NCI-H2081 (cell line): Measurements from ENCODE around the gene RNF207.

ENCODE experiments used
- DNase-seq, 2 experiments: peaks; one replicate each; lab custom pipeline; 2025; lab: John Stamatoyannopoulos, UW

The RNF207 gene

DNA sequence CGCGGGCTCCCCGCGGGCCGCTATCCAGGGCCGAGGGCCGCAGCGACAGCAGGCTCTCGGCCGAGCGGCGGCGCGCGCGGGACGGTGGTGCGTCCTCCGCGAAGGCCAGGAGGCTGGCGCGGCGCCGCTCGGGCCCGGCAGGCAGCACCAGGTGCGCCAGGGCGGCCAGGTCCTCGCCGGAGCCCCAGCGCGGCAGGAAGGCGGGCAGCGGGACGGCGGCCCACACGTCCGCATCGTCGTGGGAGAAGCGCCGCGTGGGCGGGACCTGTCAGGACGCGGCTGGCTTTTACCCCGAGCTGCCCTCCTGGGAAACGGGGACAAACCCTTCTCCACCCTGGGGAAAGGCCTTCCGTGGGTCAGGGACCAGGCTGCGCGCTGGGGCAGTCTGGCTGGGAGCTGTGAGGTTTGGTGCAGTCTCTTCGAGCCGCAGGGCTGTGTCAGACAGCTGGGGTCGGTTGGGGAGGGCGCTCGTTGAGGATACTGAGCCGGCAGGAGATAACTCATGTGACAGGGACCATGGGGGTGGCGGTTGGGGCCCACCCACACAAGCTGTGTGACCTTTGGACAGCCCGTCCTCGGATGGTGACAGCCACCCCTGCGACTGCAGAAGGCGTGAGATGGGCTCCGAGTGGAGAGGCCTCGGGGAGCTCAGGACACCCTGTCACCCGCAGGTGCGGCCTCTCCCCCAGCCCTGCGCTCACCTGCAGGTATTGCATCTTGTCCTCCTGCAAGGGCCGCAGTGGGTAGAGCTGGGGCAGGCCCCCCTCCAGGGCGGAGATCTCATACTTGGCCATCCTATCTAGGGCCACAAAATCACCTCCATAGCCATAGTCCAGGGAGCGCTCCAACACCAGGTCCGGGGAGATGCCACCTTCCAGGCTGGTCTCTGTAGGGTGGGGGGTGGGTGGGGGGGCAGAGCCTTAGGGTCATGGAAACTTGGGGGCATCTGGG, 44.1 kb downstream of the RNF207 start:
- DNase-seq: no peak

DNA sequence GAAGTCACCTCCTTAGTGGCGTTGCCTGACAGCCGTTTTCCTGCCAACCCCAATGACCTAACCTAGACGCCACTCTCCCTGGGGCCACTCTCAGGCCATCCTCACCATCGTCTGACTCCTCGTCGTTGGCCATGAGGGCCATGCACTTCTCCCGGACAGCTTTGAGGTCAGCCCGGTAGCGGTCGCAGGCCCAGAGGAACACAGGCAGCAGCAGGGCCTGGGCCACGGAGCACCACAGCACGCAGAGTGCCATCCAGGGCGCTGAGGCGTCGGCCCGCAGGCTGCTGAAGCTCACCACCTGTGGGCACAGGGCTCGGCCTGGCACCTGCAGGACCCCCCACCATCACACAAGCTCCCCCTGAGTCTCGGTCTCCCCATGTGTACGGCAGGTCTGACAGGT, 45.3 kb downstream of the RNF207 start:
- DNase-seq: no peak

DNA sequence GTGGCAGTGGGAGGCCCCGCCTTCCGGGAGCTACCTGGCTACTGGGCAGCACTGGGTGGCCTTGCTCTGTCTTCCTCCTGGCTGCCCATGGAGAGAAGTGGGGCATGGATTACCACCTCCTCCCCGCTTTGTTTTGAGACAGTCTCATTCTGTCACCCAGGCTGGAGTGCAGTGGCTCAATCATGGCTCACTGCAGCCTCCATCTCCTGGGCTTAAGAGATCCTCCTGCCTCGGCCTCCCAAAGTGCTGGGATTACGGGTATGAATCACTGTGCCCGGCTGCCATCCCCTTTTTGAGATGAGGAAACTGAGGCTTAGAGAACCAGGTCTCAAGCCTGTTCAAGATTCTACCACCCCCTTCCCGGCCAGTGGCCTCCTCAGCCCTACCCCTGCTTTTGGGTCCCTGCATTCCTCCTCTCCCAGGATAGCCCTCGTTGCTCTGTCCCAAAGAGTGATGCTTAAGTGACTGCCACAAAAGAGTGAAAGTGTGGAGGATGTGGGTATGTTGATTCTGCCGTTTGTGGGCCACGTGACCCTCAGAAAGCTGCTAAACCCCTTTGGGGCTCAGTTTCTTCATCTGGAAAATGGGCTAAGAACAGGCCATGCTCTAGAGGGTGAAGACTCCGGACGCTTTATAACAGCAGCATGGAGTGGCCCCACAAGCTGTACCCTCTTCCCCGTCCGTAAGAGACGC, 45.9 kb downstream of the RNF207 start:
- DNase-seq: no peak

DNA sequence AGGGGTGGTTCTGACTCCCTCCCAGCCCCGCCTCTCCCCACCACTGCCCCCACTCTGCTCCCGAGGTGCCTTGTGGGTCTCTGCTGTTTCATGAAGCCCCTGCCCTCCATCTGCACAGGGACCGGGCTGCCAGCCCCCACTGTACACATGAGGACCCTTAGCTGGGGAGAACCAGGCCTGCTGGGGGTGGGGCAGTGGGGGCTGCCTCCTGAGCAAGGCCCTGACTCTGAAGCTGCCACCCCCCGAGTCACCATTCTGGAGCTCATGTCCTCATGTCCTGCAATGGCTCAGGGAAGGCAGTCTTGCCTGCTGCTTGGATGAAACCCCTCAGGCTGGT, 46.4 kb downstream of the RNF207 start:
- no peak for DNase-seq

DNA sequence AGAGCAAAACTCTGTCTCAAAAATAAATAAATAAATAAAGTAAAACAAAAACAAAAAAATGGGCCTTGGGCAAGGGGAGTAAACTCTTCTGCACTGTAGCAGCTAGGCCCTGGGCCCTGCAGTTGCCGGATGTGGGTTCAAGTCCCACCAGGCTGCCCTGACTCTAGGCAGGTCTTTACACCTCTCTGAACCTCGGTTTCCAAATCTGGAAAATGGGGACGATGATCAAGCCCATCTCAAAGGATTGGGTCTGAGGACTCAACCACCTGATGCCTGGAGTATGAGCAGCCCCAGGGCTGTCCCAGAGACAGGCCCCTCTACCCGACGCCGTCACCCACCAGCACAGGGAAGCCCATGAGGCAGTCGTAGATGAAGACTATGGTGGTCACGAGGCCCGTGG, 47.5 kb downstream of the RNF207 start:
- no peak for DNase-seq

DNA sequence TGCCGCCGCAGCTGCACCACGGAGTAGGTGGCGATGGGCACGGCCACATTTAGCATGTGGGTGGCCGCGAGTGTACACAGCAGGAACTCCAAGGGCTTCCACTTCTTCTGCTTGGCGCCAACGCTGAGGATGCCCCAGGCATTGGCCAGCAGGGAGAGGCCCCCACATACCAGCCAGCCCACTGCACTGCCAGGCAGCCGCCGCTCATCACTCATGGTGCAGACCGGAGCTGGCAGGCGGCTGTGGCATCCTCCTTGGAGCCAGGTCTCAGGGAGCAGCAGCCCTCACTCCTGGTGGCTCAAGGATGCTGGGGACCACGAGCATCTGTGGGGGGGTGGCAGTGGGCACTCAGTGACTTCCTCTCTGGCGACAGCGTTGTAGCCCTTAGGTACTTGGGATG, 48.8 kb downstream of the RNF207 start:
- no peak for DNase-seq

DNA sequence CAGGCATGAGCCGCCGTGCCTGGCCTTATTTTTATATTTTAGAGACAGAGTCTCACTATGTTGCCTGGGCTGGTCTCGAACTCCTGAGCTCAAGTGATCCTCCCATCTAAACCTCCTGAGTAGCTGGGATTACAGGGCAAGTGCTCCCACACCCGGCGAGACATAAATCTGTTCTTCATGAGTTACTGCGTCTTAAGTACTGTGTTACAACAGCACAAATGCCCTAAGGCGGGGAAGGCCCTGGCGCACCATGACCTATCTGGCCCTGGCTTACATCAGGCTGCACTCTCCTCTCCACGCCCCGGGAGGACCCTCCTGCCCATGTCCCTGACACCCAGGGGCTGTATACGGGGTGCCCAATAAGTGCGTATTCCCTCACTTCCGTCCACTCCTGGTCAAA, 50.7 kb downstream of the RNF207 start:
- no peak for DNase-seq

DNA sequence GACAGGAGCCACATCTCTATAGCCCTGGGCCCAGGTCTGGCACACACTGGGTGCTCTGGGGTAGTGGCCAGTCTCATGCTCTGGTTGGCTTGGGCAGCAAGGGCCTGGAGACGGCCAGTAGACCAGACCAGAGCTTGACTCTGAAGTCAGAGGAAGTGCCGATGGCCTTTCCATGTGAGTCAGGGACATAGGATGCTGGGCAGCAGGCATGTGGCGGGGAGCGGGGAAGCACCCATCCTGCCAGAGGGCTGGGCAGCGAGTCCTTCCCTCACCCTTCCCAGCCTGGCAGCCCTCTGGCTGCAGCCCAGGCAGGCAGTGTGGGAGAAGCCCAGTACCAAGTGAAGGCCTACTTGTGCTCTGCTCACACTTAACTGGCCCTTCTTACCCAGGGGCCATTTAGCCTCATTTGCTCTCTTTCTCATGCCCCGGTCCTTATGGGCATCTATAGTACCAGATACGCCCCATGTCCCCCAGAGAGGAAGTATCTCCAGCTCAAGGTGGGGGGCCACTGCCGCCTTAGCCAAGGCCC, 51.7 kb downstream of the RNF207 start:
- no peak for DNase-seq

DNA sequence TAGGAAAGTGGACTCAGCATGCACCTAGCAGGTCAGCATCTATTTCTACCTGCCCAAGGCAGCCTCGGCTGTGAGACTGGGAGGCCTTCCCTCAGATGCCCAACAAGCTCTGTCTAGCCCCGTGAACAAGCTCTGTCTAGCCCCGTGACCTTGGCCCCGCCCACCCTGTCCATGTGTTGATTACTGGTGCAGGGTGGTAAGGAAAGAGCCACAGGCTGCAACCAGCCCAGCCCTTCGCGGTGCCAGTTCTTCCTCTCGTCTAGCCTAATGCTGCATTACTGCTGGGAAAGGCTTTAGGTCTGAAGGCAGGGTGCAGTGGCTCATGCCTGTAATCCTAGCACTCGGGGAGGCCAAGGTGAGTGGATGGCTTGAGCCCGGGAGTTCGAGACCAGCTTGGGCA, 52.8 kb downstream of the RNF207 start:
- no peak for DNase-seq

DNA sequence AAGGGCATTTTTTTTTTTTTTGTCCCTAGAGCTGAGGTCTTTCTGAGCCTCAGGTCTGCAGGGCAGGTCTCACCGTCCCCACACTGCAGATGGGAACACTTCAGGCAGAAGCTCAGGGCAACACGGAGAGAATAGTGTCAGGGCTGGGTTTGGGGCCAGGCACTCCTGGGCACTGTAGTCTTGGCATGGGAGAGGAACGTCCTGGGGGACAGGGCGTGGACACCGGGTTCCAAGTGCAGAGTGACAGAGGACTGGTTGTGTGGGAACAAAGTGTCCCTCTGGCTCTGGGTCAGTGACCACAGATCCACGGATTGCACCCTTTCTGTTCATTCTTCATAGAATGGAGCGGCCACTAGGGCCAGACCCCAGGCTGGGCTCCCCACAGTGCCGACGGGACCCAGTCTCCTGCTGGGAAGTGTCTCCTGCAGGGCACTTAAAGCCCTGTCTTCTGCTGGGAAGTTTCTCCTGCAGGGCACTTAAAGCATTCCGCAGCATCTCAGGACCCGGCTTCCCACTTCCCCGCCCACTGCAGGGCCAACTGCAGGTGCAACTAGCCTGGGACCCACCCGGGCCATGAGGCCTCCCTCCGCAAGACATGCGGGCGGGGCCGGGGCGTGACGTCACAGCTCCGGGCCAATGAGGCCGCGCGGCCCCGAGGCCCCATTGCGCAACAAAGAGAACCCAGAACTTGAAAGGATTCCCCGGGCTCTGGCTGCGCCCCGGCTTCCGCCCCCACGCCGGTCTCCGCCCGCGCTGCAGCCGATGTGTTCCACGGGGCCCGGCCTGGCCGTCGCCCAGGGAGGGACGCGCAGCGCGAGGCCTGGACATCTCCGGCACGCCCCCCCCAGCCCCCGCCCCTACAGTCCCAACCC, 53.8 kb downstream of the RNF207 start:
- DNase-seq: peak in 1 of 2 experiments; percentile 27

DNA sequence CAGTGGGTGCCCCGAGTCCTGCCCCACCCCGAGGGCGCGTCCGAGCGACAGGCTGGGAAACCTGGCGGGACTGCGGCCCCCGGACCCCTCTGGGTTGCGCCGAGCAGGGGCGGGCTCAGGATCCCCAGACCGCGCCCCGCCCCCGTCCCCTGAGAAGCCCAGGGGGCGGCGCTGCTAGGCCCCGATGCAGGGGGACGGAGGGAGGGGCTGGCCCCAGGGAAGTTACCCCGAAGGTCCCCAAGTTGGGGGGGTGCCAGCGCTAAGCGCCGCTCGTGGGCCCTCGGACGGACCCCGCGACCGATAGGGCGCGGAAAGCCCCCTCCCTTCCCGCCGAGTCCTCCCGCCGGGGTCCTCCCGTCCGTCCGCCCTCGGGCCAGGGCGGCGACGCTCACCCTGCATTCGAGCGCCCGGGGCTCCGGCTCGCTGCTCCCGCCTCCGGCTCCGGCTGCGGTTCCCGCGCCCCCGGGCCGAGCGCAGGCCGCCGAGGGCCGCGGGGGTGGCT, 54.6 kb downstream of the RNF207 start:
- peak in 1 of 2 experiments; percentile 20 for DNase-seq

DNA sequence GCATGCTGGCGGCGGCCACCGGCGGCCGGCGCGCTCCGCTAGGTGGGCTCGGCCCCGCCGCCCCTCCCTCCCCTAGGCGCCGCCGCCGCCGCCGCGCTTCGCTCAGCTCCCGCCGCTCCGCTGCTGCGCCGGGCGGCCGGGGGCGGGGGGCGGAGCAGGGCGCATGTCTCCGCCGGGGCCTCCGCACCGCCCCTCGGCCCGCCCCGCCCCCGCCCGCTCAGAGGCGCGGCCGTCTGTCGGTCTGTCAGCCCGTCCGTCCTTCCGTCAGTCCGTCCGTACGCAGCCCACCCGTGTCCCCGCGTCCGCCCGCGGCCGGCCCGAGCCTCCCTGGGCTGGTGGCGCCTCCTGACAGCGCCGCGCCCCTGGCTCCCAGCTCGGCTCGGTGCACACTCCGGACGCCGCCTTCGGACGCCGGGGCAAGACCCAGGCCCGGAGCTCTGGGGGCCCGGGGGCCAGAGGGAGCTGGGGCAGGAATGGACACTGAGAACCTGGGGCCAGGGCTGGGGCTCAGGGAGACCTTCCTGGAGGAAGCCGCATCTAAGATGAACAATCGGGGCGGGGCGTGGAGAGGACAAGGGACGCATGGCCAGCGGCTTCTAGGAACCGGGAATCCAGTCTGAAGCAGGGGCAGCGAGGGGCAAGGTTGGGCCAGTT, 55.2 kb downstream of the RNF207 start, which contains the start of gene GPR153:
TSS of gene GPR153 (minus strand) at position 138 of the 654 bp plus-strand sequence. CDS start 6,193 bp downstream, outside the sequence.
- peak in 1 of 2 experiments; percentile 20 for DNase-seq

DNA sequence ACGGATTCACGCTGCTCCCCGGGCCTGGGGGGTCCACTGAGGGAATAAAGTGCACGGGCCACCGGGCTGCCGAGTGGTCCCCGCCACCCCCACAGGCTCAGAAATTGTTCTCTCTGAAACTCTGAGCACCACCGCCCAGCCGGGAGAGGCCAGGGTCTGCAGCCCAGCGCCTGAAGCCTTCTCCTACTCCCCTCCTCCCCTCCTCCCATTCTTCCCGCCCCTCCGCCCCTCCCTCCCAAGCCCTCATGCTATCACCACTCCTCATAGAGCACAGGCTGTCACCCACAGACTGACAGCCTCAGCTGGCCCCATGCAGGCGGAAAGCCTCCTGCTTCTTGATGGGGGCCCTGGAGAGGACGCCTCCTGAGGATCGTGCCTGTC, 55.7 kb downstream of the RNF207 start:
- DNase-seq: no peak

DNA sequence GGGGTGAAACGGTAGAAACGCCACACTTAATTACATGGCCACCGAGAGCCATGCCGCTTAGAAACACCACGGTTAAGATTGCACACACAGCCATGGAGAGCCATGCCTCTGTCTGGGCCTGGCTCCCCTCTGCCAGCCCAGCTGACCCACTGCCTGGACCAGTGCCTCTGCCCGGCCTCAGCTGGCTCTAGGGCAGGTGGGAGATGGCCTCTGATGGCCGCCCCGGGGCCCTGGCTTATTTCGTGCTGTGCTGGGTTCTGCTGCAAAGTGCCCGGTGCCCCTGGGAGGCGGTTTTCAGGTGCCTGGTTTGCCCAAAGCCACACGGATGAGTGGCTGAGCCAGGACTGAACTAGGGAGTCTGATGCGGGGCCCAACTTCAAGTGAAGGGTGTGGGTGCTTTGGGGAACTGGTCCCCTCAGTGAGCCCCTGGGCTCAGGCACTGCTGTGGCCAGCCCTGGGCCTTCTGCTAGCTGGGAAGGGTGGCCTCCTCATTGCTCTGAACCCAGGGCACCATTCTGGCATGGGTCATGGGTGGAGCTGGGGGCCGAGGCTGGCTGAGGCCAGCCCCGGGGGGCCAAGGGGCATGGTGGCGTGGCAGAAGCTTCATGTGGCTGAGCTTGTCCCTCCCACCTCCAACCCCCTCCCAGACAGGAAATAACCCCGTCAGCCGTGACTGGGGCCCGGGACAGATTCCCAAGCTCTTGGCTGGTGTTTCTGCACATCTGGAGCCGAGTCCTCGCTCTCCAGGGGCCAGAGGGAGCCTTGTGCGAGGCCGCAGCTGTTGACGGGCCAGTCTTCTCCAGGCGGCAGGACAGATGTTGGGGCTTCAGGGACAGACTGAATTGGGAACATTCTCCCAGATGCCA, 56.9 kb downstream of the RNF207 start:
- DNase-seq: no peak

DNA sequence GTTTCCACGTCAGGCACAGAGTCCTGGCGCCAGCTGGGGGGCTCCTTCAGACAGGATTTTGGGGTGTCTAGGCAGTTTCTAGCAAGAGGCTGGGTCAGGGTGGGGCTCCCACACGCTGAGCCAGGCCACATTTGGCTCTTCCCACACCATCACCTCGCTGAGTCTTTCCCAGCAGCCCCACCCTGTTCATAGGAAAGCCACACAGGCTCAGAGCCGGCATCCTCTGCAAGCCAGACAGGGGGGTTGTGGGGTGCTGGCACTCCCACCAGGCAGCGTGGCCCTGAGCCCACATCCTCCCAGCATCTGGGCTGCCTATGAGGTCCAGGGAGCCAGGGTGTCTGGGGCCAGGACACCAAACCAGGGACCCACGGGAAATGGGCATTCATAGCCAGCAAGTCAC, 57.8 kb downstream of the RNF207 start:
- no peak for DNase-seq

DNA sequence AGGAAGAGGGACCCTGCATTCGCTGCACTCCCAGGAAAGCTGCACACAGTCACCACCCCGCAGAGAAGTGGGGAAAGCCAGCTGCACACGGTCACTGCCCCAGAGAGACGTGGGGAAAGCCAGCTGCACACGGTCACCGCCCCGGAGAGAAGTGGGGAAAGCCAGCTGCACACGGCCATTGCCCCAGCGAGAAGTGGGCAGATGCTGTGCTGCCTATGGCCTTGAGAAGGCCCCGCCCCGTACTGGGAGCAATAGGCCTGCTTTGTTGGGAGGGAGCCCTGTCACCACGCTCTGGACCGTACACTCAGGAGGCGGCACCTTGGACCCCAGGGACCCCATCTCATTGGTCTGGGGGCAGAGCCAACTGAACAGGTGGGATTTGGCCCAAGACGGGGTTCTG, 59.2 kb downstream of the RNF207 start:
- DNase-seq: no peak

DNA sequence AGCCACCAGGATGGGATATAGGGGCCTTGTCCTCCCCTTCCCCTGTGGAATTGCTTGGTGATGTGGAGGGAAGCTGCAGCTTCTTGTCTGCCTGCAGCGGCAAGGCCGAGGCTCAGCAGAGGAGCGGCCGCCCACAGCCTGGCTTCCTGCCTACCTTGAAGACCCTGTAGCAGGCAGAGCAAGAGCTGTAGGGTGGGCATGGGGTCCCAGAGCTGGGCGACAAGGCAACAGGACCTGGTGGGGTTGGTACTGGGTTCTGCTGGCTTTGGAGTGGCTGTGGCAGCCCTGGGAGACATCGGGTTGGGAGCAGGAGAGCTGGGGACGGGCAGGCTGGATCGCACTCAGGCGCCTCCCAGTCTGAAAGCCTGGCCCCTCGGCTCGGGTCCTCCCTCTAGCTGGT, 60.7 kb downstream of the RNF207 start:
- DNase-seq: no peak

DNA sequence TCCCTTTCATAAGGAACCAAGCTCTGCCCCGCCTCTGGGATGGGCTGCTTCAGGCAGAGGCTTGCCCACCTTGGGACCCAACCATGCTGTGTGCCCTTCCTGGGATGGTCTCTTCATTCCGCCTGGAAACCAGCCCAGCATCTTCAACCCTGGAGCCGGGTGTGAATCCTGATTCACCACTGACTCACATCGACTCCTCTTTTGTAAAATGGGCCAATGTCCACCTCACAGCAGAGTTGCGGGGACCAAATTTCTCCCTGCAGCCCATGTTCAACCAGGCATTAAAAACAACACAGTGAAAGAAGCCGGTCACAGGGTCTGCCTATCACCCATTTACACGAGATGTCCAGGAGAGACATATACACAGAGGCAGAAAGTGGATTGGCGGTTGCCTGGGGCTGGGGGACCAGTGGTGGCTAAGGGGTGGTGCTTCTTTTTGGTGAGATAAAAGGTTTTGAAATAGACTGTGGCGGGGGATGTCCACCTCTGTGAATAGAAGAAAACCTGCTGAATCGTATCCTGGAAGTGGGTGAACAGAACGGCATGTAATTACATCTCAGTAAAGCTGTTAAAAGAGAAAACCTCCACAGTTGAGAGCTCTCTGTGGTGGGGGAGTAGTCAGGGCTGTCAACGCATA, 61.9 kb downstream of the RNF207 start:
- no peak for DNase-seq

DNA sequence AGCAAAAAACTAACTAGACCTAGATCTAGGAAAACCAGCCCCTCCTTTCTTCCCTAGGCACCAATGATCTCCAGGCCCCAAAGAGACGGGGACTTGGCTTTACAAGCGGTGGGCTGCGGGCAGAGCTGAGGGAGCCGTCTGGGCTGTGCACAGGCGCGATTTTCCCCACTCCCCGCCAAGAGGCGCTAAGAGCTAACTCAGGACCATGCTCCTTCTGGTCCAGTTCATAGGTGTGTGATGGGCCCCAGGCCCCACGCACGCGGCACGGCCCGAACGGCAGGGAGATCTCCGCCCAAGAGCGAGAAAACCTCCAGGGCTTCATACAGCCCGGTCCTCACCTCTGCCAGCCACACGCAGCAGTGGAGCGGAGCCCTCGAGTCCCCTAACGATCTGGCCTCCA, 62.5 kb downstream of the RNF207 start:
- DNase-seq: no peak

DNA sequence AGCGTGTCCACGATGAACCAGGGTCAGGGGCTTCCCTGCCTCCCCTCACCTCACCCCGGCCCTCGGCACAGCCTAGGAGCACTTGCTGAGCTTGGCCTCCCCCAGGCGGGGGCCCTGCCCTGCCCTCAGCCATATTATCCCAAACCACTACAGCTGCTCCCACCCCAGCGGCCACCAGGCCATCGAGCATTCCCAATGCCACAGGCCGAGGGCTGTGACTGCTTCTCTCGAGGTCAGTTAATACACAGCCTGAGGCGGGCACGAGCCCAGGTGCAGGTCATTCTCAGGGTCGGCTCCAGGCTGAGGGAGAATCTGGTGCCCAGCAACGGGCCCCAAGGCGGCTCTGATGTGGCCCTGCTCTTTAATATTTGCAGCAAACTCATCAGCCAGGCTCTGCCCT, 63.4 kb downstream of the RNF207 start:
- DNase-seq: no peak
